ENCODE results near the gene SUSD4. TPM values are rescaled to one million over a fixed set of nuclear protein-coding genes. Genes with fewer than 3 reads are reported as not detected.
A peak's percentile ranks its signal among the peaks of the same experiment; 100 is the strongest.

Gene SUSD4
- total RNA-seq, 1 donor from 2014 or later, result 2.0 TPM

- DNase-seq (ENCODE audit: low read depth), result no peak
These were observed 148.9 kb downstream of the SUSD4 start for GRCh38 chr1:223215026-223215425.

- no peak for DNase-seq (ENCODE audit: low read depth)
These were observed 149.6 kb downstream of the SUSD4 start for GRCh38 chr1:223214261-223214807.

DNA sequence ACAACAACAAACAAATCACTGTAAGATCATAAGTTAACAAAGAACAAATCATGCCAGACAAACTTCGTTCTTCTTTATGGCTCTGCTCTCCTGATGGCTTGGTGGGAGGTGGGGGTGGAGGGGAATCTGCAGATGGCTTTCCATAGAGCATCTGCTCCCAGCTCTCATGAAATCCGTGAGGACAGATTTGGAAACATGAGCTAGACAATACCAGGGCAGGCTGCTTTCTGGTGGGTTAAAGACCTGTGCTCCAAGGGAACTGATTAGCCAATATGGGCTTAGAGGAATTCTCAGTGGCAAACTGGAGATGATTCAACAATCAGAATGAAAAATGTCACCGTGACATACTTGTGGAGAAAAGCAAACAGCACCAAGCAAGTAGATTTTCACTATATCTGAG, 151.5 kb downstream of the SUSD4 start:
- peak; percentile 84 for DNase-seq (ENCODE audit: low read depth)

DNA sequence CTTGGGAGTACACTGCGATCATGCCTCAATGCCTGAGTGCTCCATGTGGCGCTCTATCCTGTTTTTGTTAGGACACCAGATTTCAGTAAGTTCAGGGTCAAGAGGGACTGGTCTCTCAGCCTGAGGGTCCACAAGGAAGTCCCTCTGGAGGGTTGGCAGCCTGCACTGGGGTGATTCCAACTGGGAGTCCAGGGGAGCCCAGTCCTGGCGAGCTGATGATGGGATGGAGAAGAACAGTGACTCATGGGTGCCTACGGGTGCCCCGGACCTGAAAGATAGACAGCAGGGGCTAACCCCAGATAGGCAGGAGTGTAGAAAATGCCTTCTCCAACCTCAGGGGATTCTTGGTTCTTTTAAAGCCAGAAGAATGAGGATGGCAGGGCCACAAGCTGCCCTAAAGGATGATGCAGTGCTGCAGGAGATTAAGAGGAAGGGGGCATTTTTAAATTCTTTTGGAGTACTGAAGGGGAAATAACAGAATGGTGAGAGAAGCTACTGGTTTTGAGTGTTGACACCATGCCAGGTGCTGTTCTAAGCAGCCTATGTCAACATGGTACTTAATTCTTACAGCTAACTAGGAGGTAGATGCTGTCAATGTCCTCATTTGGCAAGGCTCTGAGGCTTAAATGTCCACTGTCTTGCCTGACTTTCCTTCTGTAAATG, 152.5 kb downstream of the SUSD4 start:
- peak; percentile 40 for DNase-seq (ENCODE audit: low read depth)

DNA sequence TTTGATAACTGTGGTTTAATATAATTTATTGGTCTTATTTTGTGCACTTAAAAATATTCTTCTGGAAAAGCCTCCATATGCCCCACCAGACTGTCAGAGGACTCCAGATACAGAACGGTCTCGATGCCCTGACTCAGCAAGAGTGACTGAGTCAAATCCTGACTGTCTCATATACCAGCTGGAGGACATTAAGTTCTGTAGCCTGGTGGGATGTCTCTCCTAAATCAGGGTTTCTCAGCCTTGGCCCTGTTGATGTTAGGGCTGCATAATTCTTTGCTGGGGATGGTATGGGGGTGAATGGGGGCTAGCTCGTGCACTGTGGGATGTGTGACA, 153.2 kb downstream of the SUSD4 start:
- DNase-seq (ENCODE audit: low read depth), result no peak

DNA sequence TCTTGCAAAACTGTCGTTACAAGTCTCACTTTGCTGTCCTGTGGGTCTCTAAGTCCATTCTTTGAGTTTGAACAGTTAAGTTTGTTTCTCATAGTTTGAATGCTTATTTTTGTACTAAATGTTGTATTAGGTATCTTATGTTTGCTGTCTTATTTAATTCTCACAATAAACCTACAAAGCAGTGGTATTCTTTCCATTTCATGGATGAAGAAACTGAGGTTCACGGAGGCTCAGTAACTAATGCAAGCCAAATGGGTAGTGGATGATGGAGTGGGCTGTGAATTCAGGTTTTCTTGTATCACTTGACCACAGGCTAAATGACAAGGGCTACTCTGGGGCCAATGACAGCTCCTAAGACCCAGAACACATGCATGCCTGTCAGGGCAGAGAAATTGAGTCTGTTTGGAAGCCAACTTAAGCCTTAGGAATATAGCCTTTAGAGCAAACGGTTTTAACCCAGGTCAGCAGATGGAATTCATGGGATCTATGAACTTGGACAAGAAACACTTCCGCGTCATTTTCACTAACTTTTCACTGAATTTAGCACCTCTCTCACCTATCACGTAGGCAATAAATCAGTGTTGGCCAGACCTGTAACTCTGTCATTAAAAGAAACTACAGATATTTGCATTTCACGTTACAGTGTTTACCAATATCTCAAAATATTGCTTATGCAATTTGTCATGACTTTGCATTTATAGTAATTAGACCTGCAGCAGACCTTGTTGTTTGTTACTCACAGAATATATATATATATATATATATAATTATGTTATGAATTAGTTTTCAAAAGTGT, 153.8 kb downstream of the SUSD4 start:
- no peak for DNase-seq (ENCODE audit: low read depth)

- DNase-seq (ENCODE audit: low read depth), result no peak
These were observed 154.6 kb downstream of the SUSD4 start for GRCh38 chr1:223209293-223209898.

GRCh38 chr1:223208164-223209076, 155.6 kb downstream of the SUSD4 start:
- DNase-seq (ENCODE audit: low read depth), result peak; percentile 74

DNA sequence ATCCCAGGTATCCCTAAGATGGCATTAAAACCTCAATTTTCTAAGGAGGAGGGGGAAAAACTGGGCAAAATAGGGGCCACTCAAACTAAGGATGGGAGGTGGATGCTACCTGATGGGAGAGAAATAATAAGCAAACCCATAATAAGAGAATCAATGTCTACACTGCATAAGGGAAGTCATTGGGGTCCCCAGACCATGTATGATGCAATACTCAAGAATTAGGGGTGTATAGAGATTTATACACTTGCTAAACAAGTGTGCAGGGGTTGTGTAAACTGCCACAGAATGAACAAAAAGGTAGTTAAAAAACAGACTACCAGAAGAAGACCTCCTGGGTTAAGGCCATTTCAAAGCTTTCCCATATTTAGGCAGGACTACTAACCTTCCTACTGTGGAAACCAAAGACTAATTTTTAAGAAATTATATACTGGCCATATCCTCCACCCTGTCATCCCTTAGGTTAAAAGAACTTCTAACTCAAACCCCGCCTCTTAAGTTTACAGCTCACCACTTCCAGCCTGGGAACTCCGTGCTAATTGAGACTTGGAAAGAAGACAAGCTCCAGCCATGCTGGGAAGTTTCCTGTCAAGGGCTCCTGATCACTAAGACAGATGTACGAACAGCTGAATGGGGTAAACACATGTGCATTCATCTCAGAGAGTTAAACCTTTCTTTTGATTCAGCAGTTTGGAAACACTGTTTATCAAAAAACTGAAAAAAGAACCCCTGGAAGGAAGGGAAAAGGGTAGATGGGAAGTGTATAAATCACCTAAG, 156.5 kb downstream of the SUSD4 start:
- peak; percentile 96 for DNase-seq (ENCODE audit: low read depth)

- no peak for DNase-seq (ENCODE audit: low read depth)
These were observed 159.6 kb downstream of the SUSD4 start for GRCh38 chr1:223204424-223204823.

- DNase-seq (ENCODE audit: low read depth), result no peak
These were observed 160.3 kb downstream of the SUSD4 start for GRCh38 chr1:223203694-223204093.

GRCh38 chr1:223203034-223203408, 161.0 kb downstream of the SUSD4 start:
- no peak for DNase-seq (ENCODE audit: low read depth)

DNA sequence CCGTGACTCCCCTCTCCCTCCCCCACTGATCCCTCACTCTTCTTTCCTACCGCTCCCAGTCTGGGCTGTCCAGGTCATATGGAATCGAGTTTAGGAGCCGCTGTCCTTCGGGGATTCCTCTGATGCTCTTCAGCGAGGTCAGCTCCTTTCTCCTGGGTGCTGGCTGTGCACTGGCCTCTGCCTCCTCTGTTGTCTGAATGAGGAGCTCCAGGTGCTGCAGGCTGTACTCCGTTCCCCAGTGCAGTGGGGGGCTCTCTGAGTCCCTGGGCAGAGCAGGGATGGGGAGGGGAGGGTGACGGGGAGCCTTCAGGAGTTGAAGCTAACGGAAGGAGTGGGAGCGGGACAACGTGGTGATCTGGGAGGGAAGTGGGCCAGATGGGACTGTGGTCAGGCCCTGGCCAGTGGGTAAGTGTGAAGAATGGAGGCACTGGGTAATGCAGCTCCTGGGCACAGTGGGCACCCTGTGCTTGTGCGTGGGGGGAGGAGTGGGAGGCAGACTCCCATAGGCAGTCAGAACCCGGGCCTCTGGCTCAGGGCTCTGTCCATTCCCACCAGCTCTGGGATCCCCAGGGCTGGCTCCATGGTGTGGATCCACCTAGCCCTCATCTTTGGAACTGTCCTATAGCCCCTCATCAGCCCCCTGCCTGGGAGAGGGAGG, 161.5 kb downstream of the SUSD4 start:
- no peak for DNase-seq (ENCODE audit: low read depth)

GRCh38 chr1:223201967-223202366, 162.0 kb downstream of the SUSD4 start:
- no peak for DNase-seq (ENCODE audit: low read depth)

DNA sequence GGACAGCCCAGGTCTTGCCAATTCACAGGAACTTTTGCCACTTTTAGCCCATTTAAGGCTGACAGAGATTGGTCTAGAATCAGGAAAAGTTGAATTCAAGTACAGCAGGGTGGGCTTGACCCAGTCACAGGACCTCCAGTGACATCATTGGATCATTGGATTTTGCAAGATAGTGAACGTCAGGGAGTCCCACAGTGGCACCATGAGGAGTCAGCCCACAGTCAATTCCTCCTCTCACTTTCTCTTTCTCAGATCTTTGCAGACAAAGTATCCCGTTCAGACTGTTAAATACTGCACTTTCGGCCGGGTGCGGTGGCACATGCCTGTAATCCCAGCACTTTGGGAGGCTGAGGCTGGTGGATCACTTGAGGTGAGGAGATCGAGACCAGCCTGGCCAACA, 163.1 kb downstream of the SUSD4 start:
- no peak for DNase-seq (ENCODE audit: low read depth)

GRCh38 chr1:223199094-223199647, 164.8 kb downstream of the SUSD4 start:
- no peak for DNase-seq (ENCODE audit: low read depth)

GRCh38 chr1:223198628-223198965, 165.4 kb downstream of the SUSD4 start:
- no peak for DNase-seq (ENCODE audit: low read depth)

DNA sequence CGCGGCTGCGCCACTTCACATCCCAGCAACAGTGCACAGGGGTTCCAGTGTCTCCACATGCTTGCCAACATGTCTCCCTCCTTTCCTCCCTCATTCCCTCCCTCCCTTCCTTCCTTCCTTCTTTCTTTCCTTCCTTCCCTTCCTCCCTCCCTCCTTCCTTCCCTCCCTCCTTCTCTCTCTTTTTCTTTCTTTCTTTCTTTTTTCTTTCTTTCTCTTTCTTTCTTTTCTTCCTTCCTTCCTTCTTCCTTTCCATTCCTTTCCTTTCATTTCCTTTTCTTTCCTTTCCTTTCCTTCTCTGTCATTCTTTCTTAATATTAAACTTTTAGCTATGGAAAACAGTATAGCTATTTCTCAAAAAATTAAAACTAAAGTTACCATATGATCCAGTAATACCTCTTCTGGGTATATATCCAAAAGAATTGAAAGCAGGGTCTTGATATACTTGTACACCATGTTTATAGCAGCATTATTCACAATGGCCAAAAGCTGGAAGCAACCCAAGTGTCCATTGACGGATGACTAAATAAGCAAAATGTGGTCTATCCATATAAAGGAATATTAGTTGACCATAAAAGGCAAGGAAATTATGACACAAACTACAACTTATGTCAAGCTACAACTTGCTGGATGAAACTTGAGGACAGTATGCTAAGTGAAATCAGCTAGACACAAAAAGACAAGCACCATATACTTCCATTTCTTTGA, 165.9 kb downstream of the SUSD4 start:
- no peak for DNase-seq (ENCODE audit: low read depth)

Measured in myocyte (in vitro differentiated cells).